Measurements from ENCODE around the gene GNAQ. TPM values are rescaled to one million over a fixed set of nuclear protein-coding genes. Genes with fewer than 3 reads are reported as not detected.

Gene GNAQ
- total RNA-seq, 1 experiment from 2014 or later, result 48.6 TPM

- H3K27me3 ChIP-seq (ENCODE audit: insufficient read depth, low read length), result no peaks in the 10 kb centered on the region
- no peak overlapping the region for H4K5ac ChIP-seq (ENCODE audit: insufficient read length, low read depth, low read length)
- H3K9me3 ChIP-seq (ENCODE audit: control insufficient read depth, low read depth, low read length), result no peaks in the 10 kb centered on the region
- H2BK15ac ChIP-seq (ENCODE audit: low read depth, low read length), result no peak overlapping the region
- no peak overlapping the region for H2AK5ac ChIP-seq (ENCODE audit: insufficient read length, low read length)
- no peak overlapping the region for H3K4me2 ChIP-seq (ENCODE audit: insufficient read depth, insufficient read length, low read length)
- H3T11ph ChIP-seq (ENCODE audit: low read length), result no peak overlapping the region
- H3K14ac ChIP-seq (ENCODE audit: insufficient read depth, low read length), result no peak overlapping the region
- no peak for DNase-seq
- Mint-ChIP-seq H3K36me3 (ENCODE audit: insufficient read depth in 1 of 3, low read depth in 3 of 3) (peaks cover 0 to 19% (median 9%) of the 10 kb centered on the region in 3 experiments; a peak in 4 of 7 replicates), H3K4me1 (peaks cover 25 to 30% of the 10 kb centered on the region in 2 experiments), H3K27ac (no peak overlapping the region), H3K27me3 (ENCODE audit: low read depth) (no peaks in the 10 kb centered on the region), H3K4me3 (no peak overlapping the region), H3K9me3 (no peaks in the 10 kb centered on the region)
- H2BK12ac ChIP-seq (ENCODE audit: insufficient read length, low read depth, low read length), result no peak overlapping the region
- H4K20me1 ChIP-seq (ENCODE audit: control insufficient read depth, insufficient read depth, insufficient read length), result no peaks in the 10 kb centered on the region
- H3K9ac ChIP-seq (ENCODE audit: extremely low read depth, insufficient read length, low read length), result no peak overlapping the region
- no peak overlapping the region for H3K18ac ChIP-seq (ENCODE audit: insufficient read length, low read depth, low read length)
- H3K23ac ChIP-seq (ENCODE audit: insufficient read length, low read depth, low read length), result no peak overlapping the region
- no peak overlapping the region for H3K56ac ChIP-seq (ENCODE audit: insufficient read length, low read depth, low read length)
- TF ChIP-seq CTCF (conservative IDR thresholded peaks at IDR 0.05), result no peak
- H3K23me2 ChIP-seq (ENCODE audit: insufficient read length, low read depth, low read length, poor library complexity, severe bottlenecking), result no peaks in the 10 kb centered on the region
- no peak overlapping the region for H2BK20ac ChIP-seq (ENCODE audit: low read depth, low read length, poor library complexity, severe bottlenecking)
- H3K4me1 ChIP-seq (ENCODE audit: insufficient read depth, low read length), result peaks cover 2% of the 10 kb centered on the region; the same call in 1 of the 2 replicates
- H4K8ac ChIP-seq (replicated peaks; ENCODE audit: insufficient read length, low read depth, low read length), result no peak overlapping the region
- peaks cover 5% of the 10 kb centered on the region for H3K79me1 ChIP-seq (ENCODE audit: insufficient read depth, low read depth, low read length, poor library complexity, severe bottlenecking)
- no peak overlapping the region for H2BK120ac ChIP-seq (ENCODE audit: low read depth, low read length, poor library complexity, severe bottlenecking)
- H2AFZ ChIP-seq (ENCODE audit: low read length), result no peak overlapping the region
- H2BK5ac ChIP-seq (ENCODE audit: insufficient read length, low read length), result no peak overlapping the region
- no peak overlapping the region for H4K91ac ChIP-seq (ENCODE audit: insufficient read length, low read depth, low read length)
- no peak overlapping the region for H3K27ac ChIP-seq (ENCODE audit: insufficient read length, low read depth, low read length)
- H3K79me2 ChIP-seq (ENCODE audit: insufficient read depth, low read length), result peaks cover 9% of the 10 kb centered on the region; the same call in 1 of the 2 replicates
- no CpG with 5 or more reads among the region's 3 CpGs for WGBS (ENCODE audit: extremely low coverage, insufficient read length, low lambda C conversion rate)
- H3K4ac ChIP-seq (ENCODE audit: low read depth, low read length), result no peak overlapping the region
These were observed 63.1 kb downstream of the GNAQ start for GRCh38 chr9:77968506-77968905.
